HG02943 (cell line): Measurements from ENCODE around the gene HSF5.
"Not testable (repeated sequence)": the region's sequence is repeated elsewhere in the genome, so short reads cannot be mapped to it uniquely, and the experiment has no call there.

Experiments used
- ATAC-seq: cut with Tn5 transposase; IDR thresholded peaks from one replicate; pipeline ENCODE4 v1.9.1; 2021; ENCODE audit warnings: mild to moderate bottlenecking, low read depth, moderate library complexity; ENCODE audit not compliant: unreplicated experiment

Gene HSF5

DNA sequence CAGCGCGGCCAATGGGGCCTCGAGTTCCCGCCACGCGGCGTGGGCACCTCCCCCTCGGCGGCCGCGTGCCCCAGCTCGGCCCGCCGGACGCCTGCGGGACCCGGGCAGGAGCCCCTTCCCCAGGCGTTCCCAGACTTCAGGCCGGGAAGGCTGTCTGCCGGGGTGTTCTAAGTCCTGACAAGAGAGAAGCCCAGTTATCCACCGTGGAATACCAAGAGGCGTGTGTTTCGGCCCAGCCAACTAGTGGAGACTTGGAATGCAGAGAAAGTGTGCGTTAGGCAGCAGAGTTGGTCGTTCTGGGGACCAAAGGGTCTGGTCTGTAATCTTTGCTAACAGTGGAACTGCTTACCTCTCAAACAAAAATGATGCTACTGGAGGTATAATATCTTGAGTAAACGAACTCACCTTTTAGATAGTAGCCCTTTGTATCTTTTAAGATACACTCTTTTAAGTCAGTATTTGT is 251 bp upstream of the HSF5 start:
- ATAC-seq = no peak

DNA sequence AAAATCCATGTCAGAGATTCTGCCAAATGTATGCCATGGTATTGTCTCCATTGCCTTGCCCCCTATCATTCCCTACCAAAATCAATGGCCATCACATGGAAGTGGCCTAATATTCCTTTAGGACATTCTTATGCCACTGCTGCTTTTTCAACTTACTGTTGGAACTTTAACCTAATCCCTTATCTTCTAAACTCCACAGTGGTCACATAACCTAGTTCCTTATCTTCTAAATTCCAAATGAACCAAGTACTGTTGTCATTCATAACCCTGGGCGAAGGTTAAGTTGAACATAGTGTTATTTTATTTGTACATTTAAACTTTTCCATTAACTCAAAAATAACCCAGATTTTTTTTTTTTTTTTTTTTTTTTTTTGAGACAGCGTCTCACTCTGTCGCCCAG is 3.6 kb downstream of the HSF5 start:
- no peak for ATAC-seq

DNA sequence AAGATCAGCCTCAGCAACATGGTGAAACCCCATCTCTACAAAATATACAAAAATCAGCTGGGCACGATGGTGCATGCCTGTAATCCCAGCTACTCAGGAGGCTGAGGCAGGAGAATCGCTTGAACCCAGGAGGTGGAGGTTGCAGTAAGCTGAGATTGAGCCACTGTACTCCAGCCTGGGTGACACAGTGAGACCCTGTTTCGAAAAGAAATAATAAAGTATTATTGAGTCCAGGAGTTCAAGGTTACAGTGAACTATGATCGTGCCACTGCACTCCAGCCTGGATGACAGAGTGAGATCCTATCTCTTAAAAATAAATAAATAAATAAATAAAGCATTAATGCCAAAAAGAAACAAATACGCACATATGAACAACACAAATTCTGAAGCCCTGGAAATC is 6.4 kb downstream of the HSF5 start:
- ATAC-seq = not testable (repeated sequence)

DNA sequence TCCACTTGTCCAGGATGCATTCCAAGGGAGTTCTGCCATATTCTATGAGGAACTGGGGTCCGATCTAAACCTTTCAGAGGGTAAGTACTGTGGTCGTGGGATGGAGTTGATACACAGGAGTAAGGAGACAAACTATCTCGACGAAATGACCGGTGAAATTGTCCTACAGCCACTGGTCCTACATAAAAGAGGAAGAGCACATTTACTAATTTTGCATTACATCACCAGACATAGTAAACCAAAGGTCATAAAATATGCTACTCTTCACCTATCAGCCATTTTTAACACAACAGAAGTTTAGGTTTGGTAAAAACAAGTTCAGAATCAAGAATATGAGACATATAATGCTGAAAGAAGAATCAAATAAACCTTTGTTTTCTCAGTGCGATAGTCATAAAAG is 8.1 kb downstream of the HSF5 start:
- no peak for ATAC-seq

DNA sequence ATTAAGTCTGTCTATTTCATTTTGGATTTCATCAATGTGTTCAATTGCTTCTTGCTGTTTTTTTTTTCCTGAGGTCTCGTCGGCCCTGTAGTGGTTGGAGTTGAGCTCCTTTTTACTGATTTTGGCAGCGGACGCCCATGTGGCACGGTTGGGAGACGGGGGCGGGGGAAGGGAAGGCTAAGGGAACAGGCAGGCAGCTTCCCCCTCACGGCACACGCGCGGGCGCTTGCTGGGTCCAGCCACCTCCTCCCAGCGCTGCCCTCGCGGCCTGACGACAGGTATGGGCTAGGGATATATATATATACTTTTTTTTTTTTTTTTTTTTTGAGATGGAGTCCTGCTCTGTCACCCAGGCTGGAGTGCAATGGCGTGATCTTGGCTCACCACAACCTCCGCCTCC is 11.4 kb downstream of the HSF5 start:
- no peak for ATAC-seq

DNA sequence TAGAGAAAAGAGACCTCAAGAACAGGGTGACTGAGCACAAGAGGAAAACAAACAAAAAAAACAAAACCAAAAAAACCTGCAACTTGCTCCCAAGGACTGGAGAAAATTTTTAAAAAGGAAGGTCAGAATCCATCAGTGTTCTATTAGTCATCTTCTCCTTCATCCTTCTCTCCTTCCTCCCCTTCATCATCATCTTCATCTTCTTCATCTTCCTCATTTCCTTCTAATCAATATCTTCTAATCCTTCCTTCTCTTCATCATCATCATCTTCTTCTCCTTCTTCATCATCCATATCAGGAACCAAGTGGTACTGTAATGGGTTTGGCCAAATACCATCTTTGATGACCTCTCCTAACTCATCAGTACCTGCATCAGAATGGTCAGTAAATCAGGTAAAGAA is 12.2 kb downstream of the HSF5 start:
- no peak for ATAC-seq

DNA sequence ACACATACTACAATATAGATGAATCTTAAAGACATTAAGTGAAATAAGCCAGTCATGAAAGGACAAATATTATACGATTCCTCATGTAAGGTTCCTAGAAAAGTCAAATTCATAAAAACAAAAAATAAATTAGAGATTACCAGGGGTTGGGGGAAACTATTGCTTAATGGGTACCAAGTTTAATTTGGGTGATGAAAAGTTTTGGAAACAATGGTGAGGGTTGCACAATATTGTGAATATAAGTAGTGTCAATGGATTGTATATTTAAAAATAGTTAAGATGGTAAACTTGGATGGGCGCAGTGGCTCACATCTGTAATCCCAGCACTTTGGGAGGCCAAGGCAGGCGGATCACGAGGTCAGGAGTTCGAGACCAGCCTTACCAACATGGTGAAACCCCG is 17.9 kb downstream of the HSF5 start:
- no peak for ATAC-seq

DNA sequence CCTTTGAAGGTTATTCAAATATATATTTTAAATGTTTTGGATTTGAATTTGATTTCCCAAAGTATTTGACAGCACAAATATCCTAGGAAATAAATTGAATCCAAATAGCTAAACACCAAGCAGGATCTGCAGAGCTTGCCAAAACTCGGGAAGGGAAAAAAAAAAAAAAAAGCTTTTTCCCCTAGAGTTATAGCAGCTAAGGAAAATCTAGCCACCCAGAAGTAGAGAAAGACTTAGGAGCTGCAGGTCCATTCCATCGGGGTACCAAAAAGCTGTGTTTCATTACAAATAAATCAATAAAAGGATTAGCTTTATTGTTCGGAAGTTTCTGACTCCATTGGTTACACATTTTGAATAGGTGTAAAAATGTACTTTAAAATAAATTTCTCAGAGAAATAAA is 19.3 kb downstream of the HSF5 start:
- ATAC-seq = no peak

DNA sequence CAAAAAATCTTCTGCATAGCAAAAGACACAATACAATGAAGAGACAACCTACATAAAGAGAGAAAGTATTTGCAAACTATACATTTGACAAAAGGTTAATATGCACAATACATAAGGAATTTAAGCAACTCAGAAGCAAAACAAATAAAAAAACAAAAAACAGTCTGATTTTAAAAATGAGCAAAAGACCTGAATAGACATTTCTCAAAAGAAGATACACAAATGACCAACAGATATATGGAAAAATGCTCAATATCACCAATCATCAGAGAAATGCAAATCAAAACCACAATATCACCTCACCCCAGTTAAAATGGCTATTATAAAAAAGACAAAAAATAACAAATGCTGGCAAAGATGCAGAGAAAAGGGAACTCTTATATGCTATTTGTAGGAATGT is 32.7 kb downstream of the HSF5 start:
- no peak for ATAC-seq

DNA sequence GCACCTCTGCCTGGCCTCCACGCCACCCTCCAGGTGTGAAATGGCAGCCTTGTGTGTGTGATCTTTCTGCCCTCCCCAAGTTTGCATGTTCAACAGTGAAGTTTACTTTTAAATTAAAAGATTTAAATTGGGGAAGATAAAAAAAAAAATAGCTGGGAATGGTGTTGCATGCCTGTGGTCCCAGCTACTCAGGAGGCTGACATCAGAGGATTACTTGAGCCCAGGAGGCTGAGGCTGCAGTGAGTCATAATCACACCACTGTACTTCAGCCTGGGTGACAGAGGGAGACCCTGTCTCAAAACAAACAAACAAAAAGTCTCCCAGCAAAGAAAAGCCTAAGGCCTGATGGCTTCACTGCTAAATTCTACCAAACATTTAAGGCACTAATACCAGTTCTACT is 35.5 kb downstream of the HSF5 start:
- no peak for ATAC-seq

DNA sequence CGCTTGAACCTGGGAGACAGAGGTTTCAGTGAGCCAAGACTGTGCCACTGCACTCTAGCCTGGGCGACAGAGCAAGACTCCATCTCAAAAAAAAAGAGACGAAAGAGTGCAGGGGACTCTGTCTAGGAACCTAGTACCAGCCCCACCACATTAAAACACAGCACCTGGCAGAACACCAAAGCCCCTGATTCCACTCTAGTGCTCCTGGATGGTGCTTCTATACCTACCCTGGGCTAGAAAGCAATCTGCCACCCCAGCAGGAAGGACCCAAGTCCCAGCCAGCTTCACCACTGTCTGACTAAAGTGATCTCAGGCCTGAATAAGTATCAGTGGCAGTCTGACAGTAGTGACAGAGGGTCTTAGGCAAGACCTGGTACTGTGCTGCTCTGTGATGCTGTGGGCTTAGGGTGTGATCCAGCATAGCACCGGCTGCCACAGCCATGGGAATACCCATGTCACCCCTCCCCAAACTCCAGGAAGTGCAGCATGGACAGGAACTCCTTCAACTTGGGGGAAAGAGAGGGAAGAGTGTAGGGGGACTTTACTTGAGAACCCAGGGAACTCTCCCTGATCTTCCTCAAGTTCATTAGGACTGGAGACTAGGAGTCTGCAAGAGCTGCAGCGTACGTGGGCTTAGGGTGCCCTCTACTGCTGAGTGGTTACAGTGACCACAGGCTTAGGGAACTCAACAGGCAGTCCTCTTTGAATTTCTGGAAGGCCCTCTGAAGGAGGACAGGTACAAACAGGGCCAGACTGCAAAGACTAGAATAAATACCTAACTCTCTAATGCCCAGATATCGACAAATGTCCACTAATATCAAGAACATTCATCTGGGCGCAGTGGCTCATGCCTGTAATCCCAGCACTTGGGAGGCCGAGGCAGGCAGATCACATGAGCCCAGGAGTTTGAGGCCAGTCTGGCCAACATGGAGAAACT is 40.9 kb downstream of the HSF5 start:
- no peak for ATAC-seq

DNA sequence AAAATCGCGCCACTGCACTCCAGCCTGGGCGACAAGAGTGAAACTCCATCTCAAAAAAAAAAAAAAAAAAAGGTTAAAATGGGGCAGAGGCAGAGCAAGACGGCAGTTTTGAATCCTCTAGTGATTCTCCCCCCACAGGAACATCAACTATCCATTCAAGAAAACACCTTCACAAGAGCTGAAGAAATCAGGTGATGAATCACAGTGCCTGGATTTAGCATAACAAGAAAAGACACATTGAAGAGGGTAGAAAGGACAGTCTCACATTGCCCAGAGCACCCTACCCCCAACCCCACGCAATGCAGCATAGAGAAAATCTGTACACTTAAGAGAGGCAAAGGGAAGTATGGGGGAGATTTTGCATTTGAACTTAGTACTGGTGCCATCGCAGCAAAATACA is 42.1 kb downstream of the HSF5 start:
- no peak for ATAC-seq

DNA sequence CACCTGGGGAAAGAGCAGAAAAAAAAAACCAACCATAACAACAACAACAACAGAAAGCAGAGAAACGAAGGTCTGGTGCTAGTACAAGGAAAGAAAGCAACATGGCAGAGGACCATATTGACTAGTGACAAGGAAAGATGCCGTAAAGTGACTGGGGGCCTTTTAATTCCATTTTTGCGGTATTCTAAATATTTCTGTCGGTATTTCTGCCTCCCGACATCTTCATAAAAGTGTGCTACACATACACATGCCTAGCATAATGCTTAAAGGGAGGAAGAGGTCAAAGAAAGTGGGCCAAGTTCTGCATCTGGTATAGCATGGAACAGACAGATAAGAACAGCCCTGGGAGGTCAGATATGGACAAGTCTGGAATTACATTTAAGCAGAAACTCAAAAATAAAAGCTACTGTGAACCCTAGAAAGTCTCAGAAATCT is 51.4 kb downstream of the HSF5 start:
- ATAC-seq = no peak

DNA sequence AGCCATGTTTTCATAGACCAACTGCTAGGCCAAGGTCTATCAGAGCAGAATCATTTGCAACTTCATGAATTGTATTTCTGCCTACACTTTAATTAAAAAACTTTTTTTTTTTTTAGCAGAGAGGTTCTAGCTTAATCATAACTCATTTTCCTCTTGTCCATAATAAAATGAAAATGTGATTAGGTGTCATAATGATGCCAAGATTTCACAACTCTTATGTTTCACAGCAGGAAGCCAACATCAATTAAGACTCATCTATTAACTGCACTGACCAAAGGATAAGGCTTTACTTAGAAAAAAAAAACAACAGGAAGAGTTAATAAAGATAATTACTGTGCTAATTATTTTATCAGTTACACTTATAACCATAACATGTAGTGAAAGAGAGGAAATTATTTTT is 52.0 kb downstream of the HSF5 start:
- no peak for ATAC-seq

DNA sequence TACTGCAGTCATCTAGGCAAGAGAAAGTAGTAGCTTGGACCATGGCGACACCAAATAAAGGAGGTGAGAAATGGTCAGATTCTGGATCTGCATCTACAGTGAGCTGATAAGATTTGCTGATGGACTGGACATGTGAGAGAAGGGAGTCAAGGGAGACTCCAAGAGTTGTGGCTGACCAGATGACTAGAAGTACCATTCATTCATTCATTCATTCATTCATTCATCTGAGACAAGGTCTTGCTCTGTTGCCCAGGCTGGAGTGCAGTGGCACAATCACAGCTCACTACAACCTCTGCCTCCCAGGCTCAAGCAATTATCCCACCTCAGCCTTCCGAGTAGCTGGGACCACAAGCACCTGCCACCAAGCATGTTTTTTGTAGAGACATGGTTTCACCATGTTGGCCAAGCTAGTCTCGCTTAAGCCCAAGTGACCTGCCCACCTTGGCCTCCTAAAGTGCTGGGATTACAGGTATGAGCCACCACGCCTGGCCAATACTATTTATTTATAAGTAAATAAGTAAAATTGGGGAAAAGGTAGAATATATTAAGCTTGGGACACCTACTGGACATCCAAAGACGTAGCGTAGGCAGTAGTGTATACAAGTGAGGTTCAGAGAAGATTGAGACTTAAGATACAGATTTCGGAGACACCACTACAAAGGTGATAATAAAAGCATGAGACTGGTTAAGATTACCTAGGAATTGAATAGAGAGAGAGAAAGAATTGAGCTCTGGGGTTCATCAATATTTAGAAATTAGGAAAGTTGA is 55.2 kb downstream of the HSF5 start:
- ATAC-seq = no peak

DNA sequence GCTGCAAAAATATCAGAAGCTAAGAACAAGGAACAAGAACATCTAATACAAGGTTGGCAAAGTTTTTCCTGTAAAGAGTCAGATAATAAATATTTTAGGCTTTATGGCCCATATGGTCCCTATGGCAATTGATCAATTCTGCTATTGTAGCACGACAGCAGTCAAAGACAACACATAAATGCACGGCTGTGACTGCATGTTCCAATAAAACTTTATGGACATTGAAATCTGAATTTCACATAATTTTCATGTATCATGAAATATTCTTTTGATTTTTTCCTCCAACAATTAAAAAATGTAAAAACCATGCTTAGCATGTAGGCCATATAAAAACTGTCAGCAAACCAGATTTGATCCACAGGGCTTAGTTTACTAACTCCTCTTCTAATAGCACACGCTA is 60.4 kb downstream of the HSF5 start:
- ATAC-seq = no peak

DNA sequence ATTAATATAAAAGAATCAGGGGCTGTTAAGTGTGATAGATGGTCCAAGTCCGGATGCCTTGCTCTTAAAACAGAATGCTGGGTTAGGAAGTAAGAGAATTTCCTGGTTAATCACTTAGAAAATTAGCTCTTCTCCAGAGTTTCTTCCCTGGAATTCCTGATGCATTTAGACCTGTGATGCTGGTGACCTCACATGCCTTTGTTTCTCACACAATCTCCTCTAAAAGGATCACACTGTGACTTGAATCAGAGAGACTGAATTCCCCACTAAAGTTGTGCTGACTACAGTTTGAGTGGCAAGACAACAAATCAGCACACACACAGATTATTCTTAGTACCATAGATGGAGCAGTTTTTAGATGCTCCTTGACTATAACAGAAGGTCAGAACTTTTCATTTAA is 66.5 kb downstream of the HSF5 start:
- no peak for ATAC-seq

DNA sequence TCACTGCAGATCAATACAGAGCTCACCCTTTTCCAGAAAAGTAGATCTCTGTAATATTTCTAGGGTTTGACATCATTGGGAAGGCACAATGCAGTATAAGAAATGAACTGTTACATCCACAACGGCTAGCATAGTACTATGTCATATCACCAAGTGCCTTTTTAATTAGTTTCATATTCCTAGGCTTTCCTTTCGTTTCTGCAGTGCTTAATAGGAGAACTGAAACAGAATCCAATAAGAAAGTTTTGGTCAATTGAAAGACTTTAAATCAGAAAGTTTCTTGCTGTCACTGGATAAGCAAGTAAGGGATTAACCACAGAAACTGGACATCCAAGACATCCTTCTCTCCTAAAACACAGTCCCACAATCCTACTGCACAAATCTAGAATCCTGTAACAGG is 67.4 kb downstream of the HSF5 start:
- no peak for ATAC-seq

DNA sequence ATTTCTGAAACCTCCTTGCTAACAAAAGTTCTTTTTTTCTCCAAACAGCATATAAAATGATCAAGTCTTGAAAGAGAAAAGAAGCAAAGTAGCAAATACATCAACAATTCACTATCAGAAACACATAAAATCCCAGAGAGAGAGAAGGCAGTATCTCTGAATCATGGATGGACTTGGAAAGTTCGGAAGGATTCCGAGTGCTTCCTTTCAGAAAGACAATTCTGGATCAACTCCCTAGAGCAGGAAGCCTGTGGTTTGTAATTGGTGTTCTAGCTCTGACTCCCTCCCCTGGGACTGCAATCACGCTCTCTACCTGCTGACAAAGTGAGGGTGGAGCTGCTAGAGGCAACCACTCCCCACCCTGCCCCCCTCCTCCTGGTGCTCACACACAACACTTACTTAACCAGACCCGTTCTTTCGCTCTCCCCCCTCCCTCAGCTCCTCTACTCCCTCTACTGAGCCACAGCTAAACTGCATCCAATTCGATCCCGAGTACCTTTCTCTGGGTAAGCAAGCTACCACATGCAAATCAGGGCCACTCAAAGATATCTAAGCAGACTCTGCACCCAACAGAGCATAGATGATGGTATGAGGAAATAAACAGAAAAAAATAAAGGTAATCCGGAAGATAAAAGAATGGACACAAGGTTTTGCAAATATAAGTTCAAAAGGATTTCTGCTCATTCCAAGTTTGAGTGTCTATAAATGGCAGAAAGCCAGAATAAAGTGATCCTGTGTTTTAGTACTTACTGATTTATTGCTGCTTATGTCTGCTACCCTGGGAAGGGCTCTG is 70.7 kb downstream of the HSF5 start, which contains the start of gene RNF43:
TSS of gene RNF43 (minus strand) at position 235 of the 793 bp plus-strand sequence. CDS start 1,957 bp downstream, outside the sequence.
- peak; percentile 95 for ATAC-seq

DNA sequence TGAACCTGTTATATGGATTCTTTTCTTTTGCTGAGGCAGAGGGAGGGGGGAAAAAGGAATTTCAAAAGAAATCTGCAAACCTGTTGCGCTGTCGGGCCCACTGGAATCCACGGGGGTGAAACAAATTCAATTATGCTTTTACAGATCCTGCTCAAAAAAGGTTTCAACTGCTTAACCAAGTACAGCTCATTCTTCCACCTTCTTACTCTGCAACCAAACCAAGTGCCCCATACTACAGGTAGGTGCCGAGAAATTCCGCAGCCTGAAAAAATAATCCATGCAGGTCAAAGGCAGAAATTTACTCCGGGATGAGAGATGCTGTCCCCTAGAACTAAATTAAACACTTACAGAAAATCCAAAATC is 71.3 kb downstream of the HSF5 start:
- no peak for ATAC-seq

DNA sequence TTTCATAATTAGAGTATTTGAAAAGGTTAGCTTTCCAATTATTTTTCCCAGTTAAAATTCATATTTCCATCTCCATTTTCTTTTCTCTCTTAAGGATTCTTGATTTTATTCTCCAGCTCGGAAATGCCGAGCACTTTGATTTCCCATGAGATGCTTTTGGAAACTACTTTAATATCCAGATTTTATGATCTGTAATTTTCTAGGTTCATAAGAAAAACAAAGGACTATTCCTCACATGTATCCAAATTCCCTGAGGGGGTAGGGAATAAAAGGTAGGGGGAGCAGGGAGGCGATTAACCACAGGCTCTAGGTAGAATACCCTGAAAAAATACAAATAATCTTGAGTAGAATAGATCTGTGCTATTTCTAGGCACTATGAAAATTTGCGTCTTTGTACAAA is 71.8 kb downstream of the HSF5 start:
- ATAC-seq = no peak
